ENCODE measurements around the gene CPT1A.

Gene CPT1A

DNA sequence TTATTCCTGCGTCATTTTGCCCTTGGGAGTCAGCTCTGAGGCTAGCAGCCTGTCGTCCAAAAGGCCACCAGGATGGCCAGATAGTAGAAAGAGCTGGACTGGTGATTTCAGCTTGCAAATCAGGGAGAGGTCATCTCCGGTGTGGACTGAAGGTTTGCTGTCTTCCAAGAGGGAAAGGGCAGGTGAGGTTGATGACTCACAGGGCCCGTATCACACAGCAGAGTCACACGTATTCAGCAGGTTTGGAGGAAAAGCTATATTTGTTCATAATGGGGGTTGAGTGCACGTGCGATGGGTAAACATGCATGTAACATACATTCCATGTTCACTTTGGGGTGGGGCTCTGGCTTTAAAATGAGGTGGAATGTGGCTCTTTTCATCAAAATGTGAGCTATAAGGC, 36.3 kb upstream of the CPT1A start:
- FAIRE-seq, result no peak
- TF ChIP-seq, protein P1, sequence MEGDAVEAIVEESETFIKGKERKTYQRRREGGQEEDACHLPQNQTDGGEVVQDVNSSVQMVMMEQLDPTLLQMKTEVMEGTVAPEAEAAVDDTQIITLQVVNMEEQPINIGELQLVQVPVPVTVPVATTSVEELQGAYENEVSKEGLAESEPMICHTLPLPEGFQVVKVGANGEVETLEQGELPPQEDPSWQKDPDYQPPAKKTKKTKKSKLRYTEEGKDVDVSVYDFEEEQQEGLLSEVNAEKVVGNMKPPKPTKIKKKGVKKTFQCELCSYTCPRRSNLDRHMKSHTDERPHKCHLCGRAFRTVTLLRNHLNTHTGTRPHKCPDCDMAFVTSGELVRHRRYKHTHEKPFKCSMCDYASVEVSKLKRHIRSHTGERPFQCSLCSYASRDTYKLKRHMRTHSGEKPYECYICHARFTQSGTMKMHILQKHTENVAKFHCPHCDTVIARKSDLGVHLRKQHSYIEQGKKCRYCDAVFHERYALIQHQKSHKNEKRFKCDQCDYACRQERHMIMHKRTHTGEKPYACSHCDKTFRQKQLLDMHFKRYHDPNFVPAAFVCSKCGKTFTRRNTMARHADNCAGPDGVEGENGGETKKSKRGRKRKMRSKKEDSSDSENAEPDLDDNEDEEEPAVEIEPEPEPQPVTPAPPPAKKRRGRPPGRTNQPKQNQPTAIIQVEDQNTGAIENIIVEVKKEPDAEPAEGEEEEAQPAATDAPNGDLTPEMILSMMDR (IDR thresholded peaks at IDR 0.05; ENCODE audit: insufficient read depth, missing control alignments), result no peak

DNA sequence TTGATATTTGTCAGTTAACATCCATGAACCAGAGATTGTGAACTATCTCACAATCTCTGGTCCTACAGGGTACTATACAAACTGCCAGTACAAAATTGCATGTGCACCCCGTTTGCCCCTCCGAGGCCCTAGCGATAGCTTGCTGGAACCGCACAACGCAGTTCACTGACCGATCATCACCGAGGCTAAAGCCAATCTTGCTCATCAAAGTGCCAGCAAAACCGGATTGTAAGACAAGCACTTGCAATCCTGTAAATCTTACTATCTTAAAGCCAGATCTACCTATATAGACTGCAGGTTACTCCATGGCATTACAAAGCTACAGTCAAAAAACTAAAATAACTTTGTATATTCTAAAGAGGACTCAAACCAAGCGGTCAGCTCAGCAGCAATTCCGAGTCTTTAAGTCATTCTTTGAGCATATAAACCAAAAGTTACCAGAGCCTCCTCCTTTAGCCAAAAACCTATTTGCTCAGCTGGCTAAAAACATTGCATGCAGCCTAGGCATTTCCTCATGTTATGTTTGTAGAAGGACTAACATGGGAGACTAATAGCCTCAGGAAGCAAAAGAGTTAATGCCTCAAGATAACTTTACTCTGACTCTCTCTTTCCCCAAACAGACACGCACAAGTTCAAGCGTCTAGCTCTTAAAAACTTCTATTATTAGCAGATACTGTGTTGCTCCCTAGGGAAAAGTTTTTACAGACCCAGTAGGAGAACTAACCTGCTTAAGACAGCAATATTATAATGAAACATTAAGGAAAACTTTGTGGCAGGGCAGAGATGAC, 30.7 kb upstream of the CPT1A start:
- no peak for FAIRE-seq

More for the DNA sequence above, 36.3 kb upstream of the CPT1A start:
- DNase-seq (ENCODE audit: insufficient read length, low spot score), result no peak

DNA sequence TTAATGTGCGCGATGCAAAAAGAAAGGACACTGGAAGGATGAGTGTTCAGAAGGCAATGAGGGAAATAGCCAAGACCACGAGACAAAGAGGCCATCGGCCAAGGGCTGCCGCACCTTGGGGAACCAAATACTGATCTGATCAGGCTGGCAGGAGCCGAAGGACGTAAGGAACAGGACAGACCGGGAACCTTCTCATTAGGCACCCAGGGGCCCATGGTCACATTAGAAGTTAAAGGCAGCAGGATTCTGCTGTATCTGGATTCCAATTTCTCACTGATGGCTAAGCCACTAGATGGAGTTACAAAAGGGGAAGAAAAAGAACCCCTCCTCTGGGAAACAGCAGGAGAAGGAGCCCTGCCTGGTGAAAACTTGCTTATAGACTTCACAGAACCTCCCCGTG, 28.8 kb upstream of the CPT1A start:
- DNase-seq (ENCODE audit: insufficient read length, low spot score) (no peak), FAIRE-seq (no peak)

More for the DNA sequence above, 30.7 kb upstream of the CPT1A start:
- DNase-seq (ENCODE audit: insufficient read length, low spot score), result no peak
- TF ChIP-seq, protein P1 (IDR thresholded peaks at IDR 0.05; ENCODE audit: insufficient read depth, missing control alignments), result no peak

DNA sequence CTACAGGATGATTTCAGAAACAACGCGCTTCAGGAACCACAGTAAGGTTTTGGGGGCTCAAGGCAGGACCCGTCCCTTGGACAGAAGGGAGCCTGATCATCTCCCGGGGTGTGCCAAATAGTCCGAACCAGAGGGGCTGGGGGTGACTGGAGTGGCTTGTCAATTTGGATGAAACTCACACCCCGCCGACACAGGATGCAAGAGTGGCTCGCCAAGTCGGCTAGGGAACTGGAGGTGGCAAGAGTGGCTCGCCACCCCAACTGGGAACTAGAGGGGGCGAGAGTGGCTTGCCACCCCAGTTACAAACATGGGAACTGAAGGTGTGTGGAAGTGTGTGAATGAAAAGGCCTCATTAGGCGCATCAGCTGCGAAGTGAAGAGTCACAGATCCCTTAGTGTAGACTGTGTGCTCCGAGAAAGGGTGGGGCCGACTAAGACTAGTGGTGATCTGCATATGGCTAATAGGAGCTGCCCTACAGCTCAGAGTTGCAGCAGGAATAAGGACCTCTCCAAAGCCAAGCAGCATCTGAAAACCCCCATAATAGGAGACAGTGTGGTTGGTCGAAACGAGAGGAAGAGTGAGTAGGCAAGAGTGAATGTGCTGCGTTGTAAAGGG, 26.6 kb upstream of the CPT1A start:
- DNase-seq (ENCODE audit: insufficient read length, low spot score), result no peak
- TF ChIP-seq, protein P1 (IDR thresholded peaks at IDR 0.05; ENCODE audit: insufficient read depth, missing control alignments), result no peak
- FAIRE-seq, result no peak

More for the DNA sequence above, 28.8 kb upstream of the CPT1A start:
- TF ChIP-seq, protein P1 (IDR thresholded peaks at IDR 0.05; ENCODE audit: insufficient read depth, missing control alignments), result no peak

DNA sequence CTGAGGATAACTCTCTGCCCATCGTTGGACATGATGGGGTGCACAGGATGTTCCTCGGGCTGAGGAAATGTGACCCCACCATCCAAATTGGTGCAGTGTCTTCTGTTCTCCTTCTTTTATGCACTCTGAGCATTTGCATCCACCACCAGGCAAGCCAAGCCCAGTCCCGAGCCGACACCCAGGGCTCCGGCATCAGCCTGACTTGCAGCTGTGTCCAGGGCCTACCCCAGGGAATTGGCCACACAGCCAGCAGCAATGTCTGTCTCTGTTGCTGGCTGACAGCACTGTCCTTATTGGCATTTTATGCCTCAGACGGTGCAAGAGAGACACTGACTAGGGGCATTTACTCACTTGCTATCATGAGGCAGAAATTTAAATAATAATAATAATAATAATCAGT, 25.4 kb upstream of the CPT1A start:
- DNase-seq (ENCODE audit: insufficient read length, low spot score) (no peak), FAIRE-seq (no peak)
- TF ChIP-seq, protein P1 (IDR thresholded peaks at IDR 0.05; ENCODE audit: insufficient read depth, missing control alignments), result no peak

DNA sequence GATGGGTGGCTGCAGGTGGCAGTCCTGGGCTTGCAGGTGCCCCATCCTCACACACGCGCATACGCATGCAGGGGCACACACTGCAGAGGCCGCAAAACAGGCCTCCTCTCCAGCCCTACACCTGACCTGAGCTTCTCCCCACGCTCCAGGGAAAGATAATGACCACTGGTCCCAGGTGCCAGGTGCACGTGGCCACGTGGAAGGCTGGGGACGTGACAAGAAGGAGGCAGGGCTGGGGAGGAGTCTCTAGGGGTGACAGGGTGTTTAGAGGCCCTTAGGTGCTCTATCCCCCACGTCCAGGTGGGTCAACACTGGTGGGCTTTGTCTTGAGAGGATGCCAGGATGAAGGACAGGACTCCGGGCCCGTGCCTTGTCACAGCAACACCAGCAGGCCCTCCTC, 23.5 kb upstream of the CPT1A start:
- TF ChIP-seq, protein P1 (IDR thresholded peaks at IDR 0.05; ENCODE audit: insufficient read depth, missing control alignments), result no peak
- FAIRE-seq (no peak), DNase-seq (ENCODE audit: insufficient read length, low spot score) (no peak)
